ENCODE data around the gene NDC1.
"Not testable (repeated sequence)": the region's sequence is repeated elsewhere in the genome, so short reads cannot be mapped to it uniquely, and the experiment has no call there.

NDC1 gene

DNA sequence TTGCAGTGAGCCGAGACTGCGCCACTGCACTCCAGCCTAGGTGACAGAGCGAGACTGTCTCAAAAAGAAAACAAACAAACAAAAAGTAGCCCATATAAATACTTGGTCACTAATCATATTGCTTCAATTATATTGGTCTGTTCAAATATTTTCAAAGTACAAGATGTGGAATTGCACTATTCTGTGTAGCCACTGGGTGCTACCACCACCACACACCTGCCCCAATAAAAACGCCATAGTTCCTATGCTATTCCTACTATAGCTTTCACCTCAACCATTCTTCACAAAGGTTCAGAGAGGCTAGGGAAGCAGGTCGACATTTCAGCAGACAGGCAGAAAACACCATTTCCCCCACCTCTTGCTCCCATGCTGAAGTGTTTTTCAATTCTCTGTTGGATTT is 16.7 kb downstream of the NDC1 start:
- no peak for DNase-seq

DNA sequence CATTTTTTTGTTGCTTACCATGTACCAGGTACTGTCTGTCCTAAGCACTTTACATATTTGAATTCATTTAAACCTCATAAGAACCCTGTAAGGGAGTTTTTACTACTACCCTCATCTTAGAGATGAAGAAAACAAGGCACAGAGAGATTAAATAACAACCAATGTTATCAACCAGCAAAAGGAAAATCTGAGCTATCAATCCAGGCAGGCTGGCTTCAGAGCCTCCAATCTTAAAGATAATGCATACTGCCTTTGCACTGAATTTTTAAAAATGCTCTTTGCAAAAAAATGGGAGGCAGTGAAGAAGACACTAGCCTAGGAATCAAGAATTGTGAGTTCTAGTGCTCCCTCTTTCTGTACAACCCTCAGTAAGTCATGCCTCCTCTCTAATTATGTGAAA is 18.7 kb downstream of the NDC1 start:
- DNase-seq, result no peak

DNA sequence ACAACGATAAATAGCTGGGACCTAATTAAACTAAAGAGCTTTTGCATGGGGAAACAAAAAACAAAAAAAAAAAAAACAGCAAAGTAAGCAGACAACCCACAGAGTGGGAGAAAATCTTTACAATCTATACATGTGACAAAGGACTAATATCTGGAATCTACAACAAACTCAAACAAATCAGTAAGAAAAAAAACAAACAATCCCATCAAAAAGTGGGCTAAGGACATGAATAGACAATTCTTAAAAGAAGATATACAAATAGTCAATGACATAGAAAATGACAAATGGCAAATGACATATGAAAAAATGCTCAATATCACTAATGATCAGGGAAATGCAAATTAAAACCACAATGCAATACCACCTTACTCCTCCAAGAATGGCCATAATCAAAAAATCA is 21.5 kb downstream of the NDC1 start:
- DNase-seq, result not testable (repeated sequence)

DNA sequence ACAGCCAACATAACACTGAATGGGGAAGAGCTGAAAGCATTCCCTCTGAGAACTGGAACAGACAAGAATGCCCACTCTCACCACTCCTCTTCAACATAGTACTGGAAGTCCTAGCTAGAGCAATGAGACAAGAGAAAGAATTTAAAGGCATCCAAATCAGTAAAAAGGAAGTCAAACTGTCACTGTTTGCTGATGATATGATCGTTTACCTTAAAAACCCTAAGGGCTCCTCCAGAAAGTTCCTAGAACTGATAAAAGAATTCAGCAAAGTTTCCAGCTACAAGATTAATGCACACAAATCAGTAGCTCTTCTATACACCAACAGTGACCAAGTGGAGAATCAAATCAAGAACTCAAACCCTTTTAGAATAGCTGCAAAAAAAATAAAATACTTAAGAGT is 22.6 kb downstream of the NDC1 start:
- not testable (repeated sequence) for DNase-seq

DNA sequence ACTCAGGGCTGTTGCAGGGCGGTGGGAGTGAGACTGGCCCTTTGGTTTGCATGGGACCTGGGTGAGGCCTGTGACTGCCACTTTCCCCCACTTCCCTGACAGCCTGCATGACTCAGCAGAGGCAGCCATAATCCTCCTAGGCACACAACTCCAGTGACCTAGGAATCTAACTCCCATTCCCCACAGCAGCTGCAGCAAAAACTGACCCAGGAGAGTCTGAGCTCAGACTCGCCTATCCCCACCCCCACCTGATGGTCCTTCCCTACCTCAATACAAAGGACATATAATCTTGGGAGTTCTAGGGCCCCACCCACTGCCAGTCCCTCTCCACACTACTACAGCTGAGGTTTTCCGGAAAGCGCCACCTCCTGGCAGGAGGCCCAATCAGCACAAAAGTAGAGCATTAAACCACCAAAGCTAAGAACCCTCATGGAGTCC is 26.7 kb downstream of the NDC1 start:
- no peak for DNase-seq

DNA sequence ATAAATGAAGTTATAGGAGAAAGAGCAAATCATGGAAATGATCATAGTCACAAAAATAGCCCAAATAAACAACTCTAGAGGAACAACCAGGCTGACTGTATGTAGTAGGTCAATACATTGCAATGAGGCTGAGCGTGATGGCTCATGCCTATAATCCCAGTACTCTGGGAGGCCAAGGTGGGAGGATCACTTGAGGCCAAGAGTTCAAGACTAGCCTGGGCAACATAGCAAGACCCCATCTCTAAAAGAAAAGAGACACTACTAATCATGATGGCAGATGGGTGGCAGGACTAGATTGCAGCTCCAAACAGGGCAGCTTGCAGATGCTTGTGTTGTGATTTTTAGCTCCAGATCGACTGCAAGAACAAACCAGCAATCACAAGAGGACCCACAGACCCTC is 27.6 kb downstream of the NDC1 start:
- no peak for DNase-seq

DNA sequence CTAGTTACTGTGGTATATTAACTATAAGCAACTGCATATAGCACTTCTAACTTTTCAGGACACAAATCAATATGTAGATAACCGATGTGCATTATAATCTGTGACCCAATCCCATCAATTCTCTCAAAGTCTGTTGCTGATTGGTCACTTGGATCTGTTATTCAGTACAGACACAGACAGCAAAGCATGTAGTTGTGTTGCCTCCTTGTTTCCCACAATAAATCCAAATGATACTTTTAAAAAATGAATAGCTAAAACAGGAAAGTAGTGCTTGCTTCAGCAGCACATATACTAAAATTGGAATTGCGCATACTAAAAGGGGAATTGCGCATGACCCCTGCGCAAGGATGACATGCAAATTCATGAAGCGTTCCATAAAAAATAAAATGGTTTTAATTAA is 28.1 kb downstream of the NDC1 start:
- no peak for DNase-seq

DNA sequence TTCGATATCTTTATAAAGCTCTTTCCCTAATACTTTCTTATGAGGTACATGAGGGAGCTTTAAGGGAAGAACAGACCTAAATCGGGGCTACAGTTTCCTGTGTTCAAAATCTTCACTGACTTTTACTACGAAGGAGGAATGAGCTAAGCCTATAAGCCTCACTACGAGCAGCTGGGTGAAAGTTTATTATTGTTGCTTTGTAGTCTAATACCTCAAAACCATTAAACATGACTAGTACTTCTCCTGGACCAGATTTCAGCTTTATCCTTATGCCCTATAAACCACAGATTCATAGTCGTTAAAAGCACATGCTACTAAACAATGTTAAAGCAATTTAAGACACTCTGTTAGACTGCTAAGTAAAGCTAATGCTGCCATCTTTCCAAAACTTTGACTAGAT is 30.2 kb downstream of the NDC1 start:
- no peak for DNase-seq

DNA sequence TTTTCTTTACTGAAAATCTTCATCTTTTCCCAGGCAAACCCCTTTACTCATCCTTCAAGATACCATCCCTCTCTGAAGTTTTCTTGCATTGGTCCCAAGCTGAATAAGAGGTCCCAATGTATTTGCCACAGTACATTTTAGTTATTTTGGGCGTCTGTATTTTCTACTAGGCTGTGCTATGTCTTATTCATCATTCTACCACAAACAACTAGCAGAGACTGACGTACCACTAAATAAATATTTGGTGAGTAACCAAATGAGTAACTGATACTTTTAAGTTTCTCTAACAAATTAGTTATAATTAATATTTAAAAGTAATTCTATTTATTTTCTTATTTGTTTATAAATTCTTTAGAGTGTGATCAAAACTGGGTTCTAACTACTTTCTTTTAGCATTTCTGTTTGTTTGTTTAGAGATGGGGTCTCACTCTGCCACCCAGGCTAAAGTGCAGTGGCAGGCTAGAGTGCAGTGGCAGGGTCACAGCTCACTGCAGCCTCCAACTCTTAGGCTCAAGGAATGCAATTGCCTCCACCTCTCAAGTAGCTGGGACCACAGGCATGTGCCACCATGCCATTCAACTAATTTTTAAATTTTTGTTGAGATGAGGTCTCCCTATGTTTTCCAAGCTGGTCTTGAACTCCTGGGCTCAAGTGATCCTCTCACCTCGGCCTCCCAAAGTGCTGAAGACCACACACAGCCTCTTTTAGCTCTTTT is 33.1 kb downstream of the NDC1 start:
- DNase-seq, result no peak

DNA sequence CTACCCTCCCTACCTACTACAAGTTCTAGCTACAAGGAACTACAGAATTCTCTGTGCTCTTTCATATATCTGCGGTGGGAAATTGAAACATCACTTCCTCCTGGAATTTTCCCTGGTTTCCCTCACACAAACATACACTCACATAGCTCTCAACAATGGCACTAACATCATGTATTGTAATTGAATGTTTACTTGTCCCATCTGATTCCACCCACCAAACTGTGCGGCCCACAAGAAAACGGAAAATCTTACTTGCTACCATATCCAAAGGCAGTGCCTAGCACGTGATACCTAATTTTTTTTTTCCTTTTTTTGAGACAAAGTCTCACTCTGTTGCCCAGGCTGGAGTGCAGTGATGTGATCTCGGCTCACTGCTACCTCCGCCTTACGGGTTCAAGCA is 33.9 kb downstream of the NDC1 start:
- no peak for DNase-seq

DNA sequence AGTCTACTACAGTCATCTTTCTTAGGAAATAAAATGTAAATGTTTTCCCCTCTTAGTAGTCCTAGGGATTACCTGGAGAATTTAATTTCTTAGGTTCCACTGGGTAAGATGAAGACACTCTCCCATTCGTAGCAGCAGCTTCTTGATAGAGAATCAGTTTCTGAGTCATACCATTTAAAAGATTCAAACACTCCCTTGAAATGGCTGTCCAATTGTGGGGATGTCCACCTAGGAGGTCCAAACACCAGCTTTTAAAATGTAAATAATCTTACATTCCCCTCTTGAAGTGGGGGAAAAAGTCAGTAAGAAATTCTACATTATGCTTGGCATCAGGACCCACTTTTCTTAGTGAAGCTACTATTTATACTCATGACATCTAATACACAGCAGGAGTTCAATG is 37.5 kb downstream of the NDC1 start:
- no peak for DNase-seq

DNA sequence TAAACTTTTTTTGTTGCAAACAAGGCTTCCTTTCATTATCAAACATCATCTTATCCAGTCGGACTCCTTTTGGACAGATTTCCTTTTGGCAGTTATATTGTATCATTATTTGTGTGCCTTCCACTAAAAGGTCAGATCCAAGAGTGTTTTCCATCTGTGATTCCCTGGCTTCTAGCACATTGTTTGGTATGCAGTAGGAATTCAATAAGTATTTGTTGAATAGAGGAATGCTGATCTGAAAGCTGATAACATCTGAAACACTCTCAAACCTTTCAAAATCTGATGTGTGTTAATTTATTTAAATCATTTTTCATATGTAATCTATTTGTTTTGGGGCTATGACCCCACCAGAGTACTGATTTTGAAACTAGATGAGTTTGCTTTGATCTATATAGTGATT is 39.0 kb downstream of the NDC1 start:
- no peak for DNase-seq

DNA sequence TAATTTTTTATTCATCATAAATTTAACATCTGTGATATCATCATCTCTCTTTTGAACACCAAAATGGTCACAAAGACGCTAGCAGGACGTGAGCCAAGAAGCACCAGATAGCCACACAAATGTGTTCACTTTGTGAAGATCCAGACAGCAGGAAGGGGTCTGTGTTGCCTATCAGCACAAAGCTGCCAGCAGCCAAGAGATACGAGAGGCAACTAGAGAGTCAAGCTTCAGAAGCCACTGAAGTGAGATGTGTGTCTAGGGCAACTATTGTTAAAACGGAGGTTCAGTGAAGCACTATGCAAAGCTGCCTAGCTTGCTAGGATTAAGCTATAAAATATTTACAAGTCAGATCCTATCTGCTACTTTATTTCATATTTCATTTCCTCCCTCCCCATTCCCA is 45.3 kb downstream of the NDC1 start:
- no peak for DNase-seq

DNA sequence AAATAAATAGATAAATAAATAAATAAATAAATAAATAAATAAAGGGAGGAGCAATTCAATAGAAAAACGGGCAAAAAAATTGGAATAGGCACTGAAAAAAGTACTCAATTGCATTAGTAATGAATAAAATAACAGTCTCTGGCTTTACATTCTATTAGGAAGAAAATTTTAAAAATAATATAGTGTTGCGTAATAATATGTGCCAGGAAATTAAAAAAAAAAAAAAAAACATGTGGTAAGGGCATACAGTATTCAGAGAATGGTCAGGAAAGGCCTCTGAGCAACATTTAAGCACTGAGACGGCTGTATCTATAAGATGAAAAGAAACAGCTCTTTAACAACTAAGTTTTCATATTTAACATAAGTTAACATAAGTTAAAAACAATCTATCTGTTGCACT is 50.4 kb downstream of the NDC1 start:
- no peak for DNase-seq

DNA sequence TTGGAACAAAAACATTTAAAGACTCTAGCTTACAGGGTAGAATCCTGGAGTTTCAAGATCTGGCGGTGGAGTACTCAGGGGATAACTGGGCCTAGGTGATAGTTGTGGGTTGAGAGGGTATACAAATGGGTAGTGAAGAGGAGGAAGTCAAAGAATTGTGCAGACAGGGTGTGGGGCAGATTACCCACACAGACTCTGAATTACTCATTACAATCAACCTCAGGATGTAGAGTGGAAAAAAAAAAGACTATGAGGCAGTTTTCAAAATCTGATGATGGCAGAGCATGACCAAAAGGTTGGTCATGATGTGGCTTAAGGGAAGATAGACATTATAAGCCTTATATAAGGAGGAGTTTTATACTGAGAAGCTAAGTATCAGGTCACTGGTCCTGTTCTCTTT is 55.0 kb downstream of the NDC1 start:
- DNase-seq, result no peak

DNA sequence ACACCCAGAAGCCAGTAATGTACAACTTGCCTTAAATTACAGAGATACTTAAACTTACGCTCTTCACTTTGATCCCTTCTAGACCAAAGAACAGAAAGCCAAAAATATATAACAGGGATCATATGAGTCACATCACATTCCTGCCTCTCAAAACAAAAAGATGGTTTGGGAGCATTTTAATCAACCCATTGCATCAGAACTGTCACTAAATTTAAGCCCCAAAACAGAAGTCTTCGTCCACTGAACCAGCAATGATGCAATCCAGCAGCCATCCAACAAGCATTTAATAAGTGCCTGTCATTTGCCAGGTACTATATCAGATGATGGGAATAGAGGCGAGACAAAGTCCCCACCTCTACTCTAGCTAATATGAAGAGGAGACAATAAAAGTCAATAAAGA is 56.4 kb downstream of the NDC1 start:
- no peak for DNase-seq

DNA sequence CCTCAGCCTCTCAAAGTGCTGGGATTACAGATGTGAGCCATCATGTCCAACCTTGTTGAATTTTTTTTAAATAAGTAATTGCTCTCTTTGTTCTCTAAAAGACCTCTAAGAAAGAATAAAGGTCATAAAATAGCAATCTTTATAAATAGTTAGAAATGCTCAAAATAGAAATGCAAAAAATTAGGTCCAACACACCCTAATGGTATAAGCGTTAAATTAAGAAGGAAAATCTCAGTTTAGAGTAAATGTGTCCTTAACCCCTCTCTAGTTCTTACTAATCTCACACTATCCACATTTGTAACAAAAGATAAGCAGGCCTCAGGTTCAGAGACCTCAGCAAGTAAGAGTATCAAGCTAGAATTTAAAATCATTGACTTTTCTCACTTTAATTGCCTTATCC is 60.8 kb downstream of the NDC1 start:
- DNase-seq, result no peak

DNA sequence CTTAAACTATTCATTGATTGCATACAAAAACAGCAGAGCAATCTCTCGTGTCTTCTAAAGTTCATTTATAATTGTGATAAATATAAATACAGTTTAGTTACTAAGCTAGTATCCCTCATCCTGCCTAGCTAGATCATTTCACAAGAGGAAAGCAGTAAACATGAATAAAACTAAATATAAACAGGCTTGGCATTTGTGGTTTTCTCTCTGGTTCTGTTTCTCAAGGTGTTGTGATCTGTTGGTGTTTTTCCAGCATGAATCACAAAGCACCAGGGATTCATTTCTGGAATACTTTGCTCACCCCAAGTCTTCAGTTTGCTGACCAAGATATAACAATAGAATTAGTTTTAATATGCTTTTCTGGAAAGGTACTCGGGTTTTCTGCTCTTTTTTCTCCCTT is 66.4 kb downstream of the NDC1 start:
- no peak for DNase-seq

DNA sequence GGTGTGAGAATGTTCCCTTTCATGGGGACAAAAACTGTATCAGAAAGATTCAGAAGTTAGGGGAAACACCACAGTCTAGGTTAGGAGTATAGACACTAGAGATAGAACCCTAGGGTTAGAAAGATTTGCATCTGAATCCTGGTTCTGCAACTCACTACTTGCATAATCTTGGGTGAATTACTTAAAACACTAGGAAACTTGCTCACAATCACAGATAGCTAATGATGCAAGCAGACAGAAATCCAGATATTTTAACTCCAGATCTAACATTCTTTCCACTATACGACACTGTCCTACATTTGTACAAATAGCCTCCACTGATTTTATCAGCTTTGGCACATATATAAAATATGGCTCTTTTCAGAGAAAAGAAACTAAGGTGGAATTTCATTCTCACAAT is 68.3 kb downstream of the NDC1 start:
- no peak for DNase-seq

DNA sequence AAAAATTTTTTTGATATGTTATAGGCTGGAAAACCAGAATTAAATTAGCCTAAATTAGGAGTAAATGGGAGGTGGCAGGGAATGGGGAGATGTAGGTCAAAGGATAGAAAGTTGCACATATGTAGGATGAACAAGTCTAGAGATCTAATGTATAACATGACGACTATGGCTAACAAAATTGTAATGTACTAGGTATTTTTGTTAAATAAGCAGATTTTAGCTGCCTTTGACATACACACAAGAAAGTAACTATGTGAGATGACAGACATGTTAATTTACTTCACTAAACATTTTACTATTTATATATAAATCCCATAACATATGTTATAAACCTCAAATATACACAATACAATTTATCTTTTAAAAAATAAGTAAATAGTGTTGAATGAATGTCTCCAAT is 68.9 kb downstream of the NDC1 start:
- no peak for DNase-seq

DNA sequence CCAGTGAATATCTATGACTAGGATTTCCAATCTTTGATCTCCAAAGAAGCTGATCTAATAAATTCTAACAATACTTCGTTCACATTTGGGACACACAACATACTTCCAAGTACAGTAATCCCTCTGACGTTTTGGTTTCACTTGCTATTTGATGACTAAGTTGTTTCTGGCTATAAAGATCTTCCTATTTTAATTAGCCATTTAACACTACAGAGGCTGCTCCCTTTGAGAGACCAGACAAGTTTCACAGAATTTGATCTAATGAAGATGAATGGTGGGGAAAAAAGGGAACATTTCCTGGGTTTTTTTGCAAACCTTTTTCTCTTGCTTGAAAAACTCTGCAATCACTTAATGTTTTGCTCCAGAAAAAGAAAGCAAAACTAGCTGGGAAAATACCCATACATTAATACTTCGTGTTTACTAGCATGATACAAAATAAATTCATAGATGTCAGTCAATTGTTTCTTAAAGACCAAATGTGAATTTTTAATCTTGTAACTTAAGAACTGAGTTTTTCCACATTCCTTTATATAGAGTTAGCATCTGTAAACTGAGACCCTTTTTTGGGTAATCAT is 71.2 kb downstream of the NDC1 start:
- DNase-seq, result no peak

DNA sequence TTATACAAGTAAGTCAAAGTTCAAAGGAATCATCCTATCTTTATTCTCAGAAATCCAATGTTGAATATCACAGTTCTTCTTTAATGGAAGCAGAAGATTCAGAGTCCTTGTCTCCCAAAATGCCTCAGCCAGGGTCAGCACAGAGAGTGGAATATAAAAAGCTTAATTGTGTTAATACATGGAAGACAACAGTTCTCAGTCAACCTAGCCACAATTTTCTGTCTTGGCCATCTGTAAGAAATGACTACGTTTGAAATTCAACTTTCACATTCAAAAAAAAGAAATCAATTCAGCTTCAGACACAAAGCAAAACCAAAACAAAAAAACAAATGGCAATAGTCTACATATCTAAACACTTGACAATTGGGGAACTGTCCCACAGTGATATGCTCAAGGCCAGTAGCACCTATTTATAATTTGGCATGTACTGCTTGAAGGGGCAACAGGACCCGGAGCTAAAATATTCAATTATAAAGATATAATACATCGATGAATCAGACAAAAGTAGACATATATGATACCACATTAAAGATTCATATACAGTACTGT is 71.8 kb downstream of the NDC1 start:
- no peak for DNase-seq

DNA sequence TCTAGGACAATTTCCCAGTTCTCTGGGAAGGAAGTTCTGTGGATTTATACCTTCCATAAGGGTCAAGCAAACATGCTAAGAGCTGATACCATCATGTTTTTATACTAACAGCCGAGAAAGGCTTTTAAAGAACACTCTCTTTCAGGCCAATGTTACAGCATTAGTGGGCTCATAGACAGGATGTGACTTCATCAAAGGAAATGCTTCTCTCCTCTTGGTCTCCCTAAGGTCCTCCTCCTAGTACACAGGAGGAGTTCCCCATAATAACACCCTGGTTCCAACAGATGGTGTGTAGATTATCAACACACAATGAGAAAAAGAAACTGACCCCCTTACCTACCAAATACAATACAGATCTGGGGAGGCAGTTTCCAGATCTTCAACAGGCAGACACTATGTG is 72.4 kb downstream of the NDC1 start:
- no peak for DNase-seq

DNA sequence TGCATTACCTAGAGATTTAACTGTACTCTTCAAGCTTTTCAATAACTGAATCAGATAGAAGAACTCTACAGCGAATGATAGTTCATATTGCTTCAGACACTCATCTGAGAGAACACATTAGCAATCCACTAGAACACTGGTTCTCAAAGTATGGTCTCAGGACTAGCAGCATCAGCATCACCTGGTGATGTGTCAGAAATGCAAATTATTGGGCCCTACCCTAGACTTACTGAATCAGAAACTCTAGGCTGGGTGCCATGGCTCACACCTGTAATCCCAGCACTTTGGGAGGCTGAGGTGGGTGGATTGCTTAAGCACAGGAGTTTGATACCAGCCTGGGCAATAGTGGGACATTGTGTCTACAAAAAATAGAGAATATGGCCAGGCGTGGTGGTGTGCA is 74.2 kb downstream of the NDC1 start:
- DNase-seq, result no peak

DNA sequence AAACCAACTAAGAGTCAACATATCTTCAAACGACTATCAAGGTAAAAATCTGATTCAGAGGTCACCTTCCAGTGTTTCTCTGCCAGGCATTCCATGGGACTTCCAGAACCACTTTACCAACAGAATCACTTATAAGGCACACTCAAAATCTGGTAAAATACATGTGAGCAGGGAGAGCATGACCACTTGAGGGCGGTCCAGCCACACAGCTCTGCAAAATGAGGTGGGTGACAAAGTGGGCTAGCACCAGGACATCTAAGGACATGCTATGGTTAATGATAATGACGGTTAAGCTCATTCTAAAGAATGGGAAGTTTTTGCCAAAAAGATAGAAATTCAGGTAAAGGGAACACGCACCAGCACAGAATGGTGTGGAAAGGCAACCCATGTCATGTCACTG is 74.6 kb downstream of the NDC1 start:
- DNase-seq, result no peak

Measured in NCI-H774 (cell line).